Measurements from ENCODE around the gene BEST1.

DNA sequence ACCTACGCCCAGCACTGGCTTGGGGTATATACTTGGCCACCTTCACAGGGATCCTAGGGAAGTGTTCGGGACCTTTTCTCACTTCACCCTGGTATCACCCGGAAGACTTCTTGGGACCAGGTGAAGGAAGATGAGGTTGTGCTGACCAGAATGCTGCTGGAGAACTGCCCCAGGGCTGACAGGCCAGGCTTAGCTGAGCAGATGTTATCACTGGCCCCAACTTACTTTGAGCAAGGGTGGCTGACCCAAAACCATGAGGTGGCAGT is 12.8 kb downstream of the BEST1 start:
- TF ChIP-seq, protein P1, sequence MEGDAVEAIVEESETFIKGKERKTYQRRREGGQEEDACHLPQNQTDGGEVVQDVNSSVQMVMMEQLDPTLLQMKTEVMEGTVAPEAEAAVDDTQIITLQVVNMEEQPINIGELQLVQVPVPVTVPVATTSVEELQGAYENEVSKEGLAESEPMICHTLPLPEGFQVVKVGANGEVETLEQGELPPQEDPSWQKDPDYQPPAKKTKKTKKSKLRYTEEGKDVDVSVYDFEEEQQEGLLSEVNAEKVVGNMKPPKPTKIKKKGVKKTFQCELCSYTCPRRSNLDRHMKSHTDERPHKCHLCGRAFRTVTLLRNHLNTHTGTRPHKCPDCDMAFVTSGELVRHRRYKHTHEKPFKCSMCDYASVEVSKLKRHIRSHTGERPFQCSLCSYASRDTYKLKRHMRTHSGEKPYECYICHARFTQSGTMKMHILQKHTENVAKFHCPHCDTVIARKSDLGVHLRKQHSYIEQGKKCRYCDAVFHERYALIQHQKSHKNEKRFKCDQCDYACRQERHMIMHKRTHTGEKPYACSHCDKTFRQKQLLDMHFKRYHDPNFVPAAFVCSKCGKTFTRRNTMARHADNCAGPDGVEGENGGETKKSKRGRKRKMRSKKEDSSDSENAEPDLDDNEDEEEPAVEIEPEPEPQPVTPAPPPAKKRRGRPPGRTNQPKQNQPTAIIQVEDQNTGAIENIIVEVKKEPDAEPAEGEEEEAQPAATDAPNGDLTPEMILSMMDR (IDR thresholded peaks at IDR 0.05): no peak
- no peak for TF ChIP-seq POLR2A (IDR thresholded peaks at IDR 0.05)
